Measurements from ENCODE around the gene ATP6V1F.

Gene ATP6V1F

DNA sequence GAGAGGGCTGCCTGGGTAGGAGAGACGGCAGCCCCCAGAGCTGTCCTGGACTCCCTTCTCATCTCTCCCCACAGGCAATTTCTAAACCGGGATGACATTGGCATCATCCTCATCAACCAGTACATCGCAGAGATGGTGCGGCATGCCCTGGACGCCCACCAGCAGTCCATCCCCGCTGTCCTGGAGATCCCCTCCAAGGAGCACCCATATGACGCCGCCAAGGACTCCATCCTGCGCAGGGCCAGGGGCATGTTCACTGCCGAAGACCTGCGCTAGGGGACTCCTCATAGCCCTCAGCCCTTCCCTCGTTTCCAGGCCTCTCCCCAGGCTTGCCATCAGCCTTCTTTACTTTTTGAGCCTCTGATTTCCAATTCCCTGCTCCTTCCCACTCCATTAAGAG is 2.6 kb downstream of the ATP6V1F start:
- Histone ChIP-seq H2AFZ (ENCODE audit: low read length) (no peak overlapping the region), H3K9ac (ENCODE audit: low read length) (no peak overlapping the region), H3K27me3 (ENCODE audit: insufficient read depth, low read length) (peaks cover 2% of the 10 kb centered on the region; the same call in 1 of the 2 replicates), H3K9me3 (ENCODE audit: low read length) (no peaks in the 10 kb centered on the region), H3K4me3 (ENCODE audit: low read depth, low read length, poor library complexity, severe bottlenecking) (no peak overlapping the region), H3K4me1 (ENCODE audit: insufficient read depth, low read length, severe bottlenecking) (peaks cover 31% of the 10 kb centered on the region), H3F3A (ENCODE audit: insufficient read depth, low read length) (no peaks in the 10 kb centered on the region), H3K79me2 (ENCODE audit: insufficient read depth, low read length) (no peaks in the 10 kb centered on the region), H3K36me3 (ENCODE audit: insufficient read depth, low read length) (peaks cover 25% of the 10 kb centered on the region), H4K20me1 (ENCODE audit: insufficient read depth, low read length) (no peaks in the 10 kb centered on the region), H3K9me2 (ENCODE audit: low read depth, low read length) (no peaks in the 10 kb centered on the region), H3K4me2 (ENCODE audit: low read length) (no peak overlapping the region), H3K27ac (ENCODE audit: low read depth, low read length, poor library complexity, severe bottlenecking) (no peak overlapping the region)
- TF ChIP-seq EZH2 (IDR thresholded peaks at IDR 0.05; ENCODE audit: borderline replicate concordance, low read length) = no peak
- TF ChIP-seq, protein P1, sequence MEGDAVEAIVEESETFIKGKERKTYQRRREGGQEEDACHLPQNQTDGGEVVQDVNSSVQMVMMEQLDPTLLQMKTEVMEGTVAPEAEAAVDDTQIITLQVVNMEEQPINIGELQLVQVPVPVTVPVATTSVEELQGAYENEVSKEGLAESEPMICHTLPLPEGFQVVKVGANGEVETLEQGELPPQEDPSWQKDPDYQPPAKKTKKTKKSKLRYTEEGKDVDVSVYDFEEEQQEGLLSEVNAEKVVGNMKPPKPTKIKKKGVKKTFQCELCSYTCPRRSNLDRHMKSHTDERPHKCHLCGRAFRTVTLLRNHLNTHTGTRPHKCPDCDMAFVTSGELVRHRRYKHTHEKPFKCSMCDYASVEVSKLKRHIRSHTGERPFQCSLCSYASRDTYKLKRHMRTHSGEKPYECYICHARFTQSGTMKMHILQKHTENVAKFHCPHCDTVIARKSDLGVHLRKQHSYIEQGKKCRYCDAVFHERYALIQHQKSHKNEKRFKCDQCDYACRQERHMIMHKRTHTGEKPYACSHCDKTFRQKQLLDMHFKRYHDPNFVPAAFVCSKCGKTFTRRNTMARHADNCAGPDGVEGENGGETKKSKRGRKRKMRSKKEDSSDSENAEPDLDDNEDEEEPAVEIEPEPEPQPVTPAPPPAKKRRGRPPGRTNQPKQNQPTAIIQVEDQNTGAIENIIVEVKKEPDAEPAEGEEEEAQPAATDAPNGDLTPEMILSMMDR (IDR thresholded peaks at IDR 0.05; ENCODE audit: low read length) = no peak

- Histone ChIP-seq H3K4me2 (ENCODE audit: low read length) (no peak overlapping the region), H3K27ac (ENCODE audit: low read depth, low read length, poor library complexity, severe bottlenecking) (no peak overlapping the region), H3K36me3 (ENCODE audit: insufficient read depth, low read length) (peaks cover 25% of the 10 kb centered on the region), H2AFZ (ENCODE audit: low read length) (no peak overlapping the region), H3K9ac (ENCODE audit: low read length) (no peak overlapping the region), H3K9me2 (ENCODE audit: low read depth, low read length) (no peaks in the 10 kb centered on the region), H3K27me3 (ENCODE audit: insufficient read depth, low read length) (peaks cover 5% of the 10 kb centered on the region; the same call in 1 of the 2 replicates), H3F3A (ENCODE audit: insufficient read depth, low read length) (no peaks in the 10 kb centered on the region), H3K9me3 (ENCODE audit: low read length) (no peaks in the 10 kb centered on the region), H3K4me3 (ENCODE audit: low read depth, low read length, poor library complexity, severe bottlenecking) (no peak overlapping the region), H3K4me1 (ENCODE audit: insufficient read depth, low read length, severe bottlenecking) (peaks cover 31% of the 10 kb centered on the region), H4K20me1 (ENCODE audit: insufficient read depth, low read length) (no peaks in the 10 kb centered on the region), H3K79me2 (ENCODE audit: insufficient read depth, low read length) (no peaks in the 10 kb centered on the region)
- TF ChIP-seq EZH2 (IDR thresholded peaks at IDR 0.05; ENCODE audit: borderline replicate concordance, low read length) = no peak
- TF ChIP-seq, protein P1 (IDR thresholded peaks at IDR 0.05; ENCODE audit: low read length) = no peak
Measured at GRCh38 chr7:128865996-128866877, 3.6 kb downstream of the ATP6V1F start.

DNA sequence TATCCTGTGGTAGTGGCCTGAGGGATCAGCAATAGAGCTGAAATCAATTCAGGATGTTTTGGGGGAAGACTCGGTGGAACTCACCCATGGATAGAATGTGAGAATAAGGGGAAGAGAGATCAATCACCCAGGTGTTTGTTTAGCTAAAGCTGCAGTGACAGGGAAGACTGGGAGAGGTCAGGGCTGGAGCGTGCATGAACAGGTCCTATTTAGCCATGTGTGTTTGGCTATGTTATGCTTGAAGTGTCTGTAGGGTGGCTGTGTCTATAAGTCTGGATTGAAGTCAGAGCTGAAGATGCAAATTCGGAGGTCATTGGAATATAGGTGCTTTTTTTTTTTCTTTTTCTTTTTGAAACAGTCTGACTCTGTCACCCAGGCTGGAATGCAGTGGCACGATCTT is 4.6 kb downstream of the ATP6V1F start:
- H2AFZ ChIP-seq (ENCODE audit: low read length) = no peak overlapping the region
- H3K79me2 ChIP-seq (ENCODE audit: insufficient read depth, low read length) = no peaks in the 10 kb centered on the region
- H3K4me3 ChIP-seq (ENCODE audit: low read depth, low read length, poor library complexity, severe bottlenecking) = no peak overlapping the region
- no peak overlapping the region for H3K27ac ChIP-seq (ENCODE audit: low read depth, low read length, poor library complexity, severe bottlenecking)
- no peaks in the 10 kb centered on the region for H4K20me1 ChIP-seq (ENCODE audit: insufficient read depth, low read length)
- H3K9me3 ChIP-seq (ENCODE audit: low read length) = no peaks in the 10 kb centered on the region
- peaks cover 27% of the 10 kb centered on the region for H3K4me1 ChIP-seq (ENCODE audit: insufficient read depth, low read length, severe bottlenecking)
- H3F3A ChIP-seq (ENCODE audit: insufficient read depth, low read length) = no peaks in the 10 kb centered on the region
- TF ChIP-seq, protein P1 (IDR thresholded peaks at IDR 0.05; ENCODE audit: low read length) = no peak
- no peak for TF ChIP-seq EZH2 (IDR thresholded peaks at IDR 0.05; ENCODE audit: borderline replicate concordance, low read length)
- no peak overlapping the region for H3K4me2 ChIP-seq (ENCODE audit: low read length)
- H3K36me3 ChIP-seq (ENCODE audit: insufficient read depth, low read length) = peaks cover 25% of the 10 kb centered on the region
- H3K9ac ChIP-seq (ENCODE audit: low read length) = no peak overlapping the region
- H3K9me2 ChIP-seq (ENCODE audit: low read depth, low read length) = no peaks in the 10 kb centered on the region
- H3K27me3 ChIP-seq (ENCODE audit: insufficient read depth, low read length) = peaks cover 5% of the 10 kb centered on the region; the same call in 1 of the 2 replicates

Data from OCI-LY1 (cell line).